Measurements from ENCODE around the gene MMP17.
A peak's percentile ranks its signal among the peaks of the same experiment; 100 is the strongest.

The MMP17 gene

GRCh38 chr12:131896811-131897270, 68.6 kb downstream of the MMP17 start:
- DNase-seq (ENCODE audit: low read depth), result no peak
- TF ChIP-seq CTCF (conservative IDR thresholded peaks at IDR 0.05; ENCODE audit: low read length), result no peak
- peak overlapping the region; percentile 79 for H3K4me3 ChIP-seq (ENCODE audit: low read length)

GRCh38 chr12:131897276-131897675, 69.1 kb downstream of the MMP17 start:
- no peak overlapping the region for H3K4me3 ChIP-seq (ENCODE audit: low read length)

GRCh38 chr12:131897875-131898274, 69.7 kb downstream of the MMP17 start:
- TF ChIP-seq CTCF (conservative IDR thresholded peaks at IDR 0.05; ENCODE audit: low read length), result no peak
- peak; percentile 21 for DNase-seq (ENCODE audit: low read depth)
- no peak overlapping the region for H3K4me3 ChIP-seq (ENCODE audit: low read length)

More at GRCh38 chr12:131897276-131897675, 69.1 kb downstream of the MMP17 start:
- TF ChIP-seq CTCF (conservative IDR thresholded peaks at IDR 0.05; ENCODE audit: low read length), result no peak
- DNase-seq (ENCODE audit: low read depth), result no peak

- no peak for TF ChIP-seq CTCF (conservative IDR thresholded peaks at IDR 0.05; ENCODE audit: low read length)
- no peak for DNase-seq (ENCODE audit: low read depth)
- no peak overlapping the region for H3K4me3 ChIP-seq (ENCODE audit: low read length)
These were observed 72.2 kb downstream of the MMP17 start for GRCh38 chr12:131900397-131900796.
